GM12878 (cell line): Measurements from ENCODE around the gene ANXA4. TPM values are rescaled to one million over a fixed set of nuclear protein-coding genes. Genes with fewer than 3 reads are reported as not detected.

Experiments used
- ATAC-seq: fragments of 200-7000 bp; cut with Tn5 transposase; 3 replicates; pipeline ENCODE4 v1.9.1; 2020; ENCODE audit warnings: mild to moderate bottlenecking, moderate library complexity
- BruUV-seq: library from RNA; stranded (reverse); fragments of 400-500 nt; replicated peaks from 2 replicates; lab custom pipeline; 2021; lab: Mats Ljungman, UMichigan
- CTCF ChIA-PET: fragments of 300-600 bp; sonication (Branson Sonifier 250); formaldehyde crosslinking; extraction: SDS; loops from one replicate; lab custom pipeline; 2021; ENCODE audit warnings: inconsistent platforms; lab: Yijun Ruan, JAX
- POLR2A ChIA-PET: fragments of 350-600 bp; formaldehyde crosslinking; extraction: SDS; loops from one replicate; lab custom pipeline; 2021; ENCODE audit warnings: inconsistent platforms; lab: Charles Lee
- RAD21 ChIA-PET: fragments of 300-600 bp; sonication (Branson Sonifier 250); formaldehyde crosslinking; loops from one replicate; lab custom pipeline; 2023; ENCODE audit warnings: antibody characterized with exemption; ENCODE audit not compliant: unreplicated experiment; lab: Charles Lee
- SMC1A ChIA-PET: fragments of 300-600 bp; sonication (Branson Sonifier 250); formaldehyde crosslinking; loops from one replicate; lab custom pipeline; 2023; ENCODE audit not compliant: unreplicated experiment, uncharacterized antibody; lab: Charles Lee
- DNase-seq: peaks from one replicate; pipeline ENCODE4 v3.0.0-alpha.2; 2011; ENCODE audit warnings: low read depth, low spot score
- FAIRE-seq: peaks from 3 replicates; lab custom pipeline; 2011; peaks lifted over from hg19 to GRCh38; lab: Jason Lieb, UNC
- H2AFZ ChIP-seq: 2 replicates; pipeline ENCODE4 v1.6.0; 2011; ENCODE audit warnings: low read depth, low read length, control low read depth; ENCODE audit not compliant: control insufficient read depth
- H3K27ac ChIP-seq: 2 replicates; pipeline ENCODE4 v1.5.1; 2011; ENCODE audit warnings: control low read depth; ENCODE audit not compliant: control insufficient read depth, insufficient read depth
- H3K27me3 ChIP-seq, 2 experiments: replicated peaks in 1 of 2; 2 replicates each; pipeline versions ENCODE4 v1.6.0 to v1.6.1; 2011; ENCODE audit warnings: low read length in 1 of 2; ENCODE audit not compliant: control insufficient read depth in 2 of 2, insufficient read depth in 2 of 2
- H3K36me3 ChIP-seq, 2 experiments: 2 replicates each; pipeline ENCODE4 v1.5.1; 2011; ENCODE audit warnings: low read length in 1 of 2; ENCODE audit not compliant: control insufficient read depth in 2 of 2, insufficient read depth in 2 of 2
- H3K4me1 ChIP-seq: 2 replicates; pipeline ENCODE4 v1.6.1; 2011; ENCODE audit warnings: mild to moderate bottlenecking, low read length, moderate library complexity, mixed read lengths; ENCODE audit not compliant: control insufficient read depth, insufficient read depth
- H3K4me2 ChIP-seq: 2 replicates; pipeline ENCODE4 v1.6.0; 2011; ENCODE audit warnings: control low read depth; ENCODE audit not compliant: control insufficient read depth, insufficient read depth
- H3K4me3 ChIP-seq: fragments of 200-600 bp; sonication (generic); 2 replicates; pipeline ENCODE4 v1.5.1; 2016
- H3K79me2 ChIP-seq: 2 replicates; pipeline ENCODE4 v1.6.0; 2011; ENCODE audit warnings: low read length; ENCODE audit not compliant: control insufficient read depth, insufficient read depth
- H3K9ac ChIP-seq: 2 replicates; pipeline ENCODE4 v1.8.0; 2011; ENCODE audit warnings: low read length, control low read depth, mixed read lengths; ENCODE audit not compliant: control insufficient read depth, insufficient read depth
- H3K9me3 ChIP-seq: replicated peaks from 3 replicates; pipeline ENCODE4 v1.5.1; 2011; ENCODE audit warnings: mild to moderate bottlenecking, low read length; ENCODE audit not compliant: control insufficient read depth, insufficient read depth
- H4K20me1 ChIP-seq: 2 replicates; pipeline ENCODE4 v1.6.0; 2011; ENCODE audit not compliant: control insufficient read depth, insufficient read depth
- ATF7 ChIP-seq: fragments of 450-650 bp; IDR thresholded peaks from 2 replicates; pipeline ENCODE4 v1.6.1; 2016; ENCODE audit warnings: low read depth, mild to moderate bottlenecking
- EP300 ChIP-seq, 2 experiments: fragments of 150-350 bp in 1 of 2; IDR thresholded peaks; 2 replicates each; pipeline ENCODE4 v1.6.1; 2011 to 2012; ENCODE audit warnings: low read depth in 2 of 2, low read length in 2 of 2, borderline replicate concordance in 1 of 2, improper control_type of control experiment in 1 of 2, inconsistent platforms in 1 of 2; ENCODE audit not compliant: control insufficient read depth in 1 of 2
- IKZF2 ChIP-seq, 2 experiments: fragments of 450-650 bp; IDR thresholded peaks; 2 replicates each; pipeline ENCODE4 v1.6.1; 2017; ENCODE audit warnings: mild to moderate bottlenecking in 2 of 2, moderate library complexity in 2 of 2
- MTA2 ChIP-seq: fragments of 450-650 bp; IDR thresholded peaks from 2 replicates; pipeline ENCODE4 v1.6.1; 2016; ENCODE audit warnings: low read depth, mild to moderate bottlenecking, moderate library complexity
- MYB ChIP-seq: fragments of 150-350 bp; IDR thresholded peaks from 2 replicates; pipeline ENCODE4 v1.6.1; 2014; ENCODE audit warnings: mild to moderate bottlenecking, low read depth, low read length, borderline replicate concordance
- NFYB ChIP-seq: IDR thresholded peaks from 2 replicates; pipeline ENCODE4 v1.6.1; 2011; ENCODE audit warnings: low read depth, mild to moderate bottlenecking, low read length, improper control_type of control experiment, moderate library complexity; ENCODE audit not compliant: insufficient read depth
- POU2F2 ChIP-seq: IDR thresholded peaks from 3 replicates; pipeline ENCODE4 v1.6.1; 2011; ENCODE audit warnings: low read depth, mild to moderate bottlenecking, low read length, borderline replicate concordance
- SPI1 ChIP-seq: IDR thresholded peaks from 2 replicates; pipeline ENCODE4 v1.6.1; 2011; ENCODE audit warnings: low read depth, mild to moderate bottlenecking, low read length, moderate library complexity, borderline replicate concordance; ENCODE audit not compliant: insufficient read depth
- YY1 ChIP-seq: IDR thresholded peaks from 2 replicates; pipeline ENCODE4 v1.6.1; 2011; ENCODE audit warnings: low read depth, mild to moderate bottlenecking, low read length
- WGBS: methylation state at CpG from one replicate; pipeline ENCODE4 v1.1.6; 2016; ENCODE audit warnings: low lambda C conversion rate; ENCODE audit not compliant: insufficient replicate concordance, insufficient coverage; ENCODE audit errors: missing lambda C conversion rate; 5-methylcytosine and 5-hydroxymethylcytosine counted together
- in situ Hi-C: fragments of 300-500 bp; cut with MboI; formaldehyde crosslinking; loops from 9 replicates; pipeline ENCODE4 v1.14.3; 2018; ENCODE audit warnings: mixed read lengths
- intact Hi-C: fragments of 100-400 bp; cut with micrococcal nuclease; formaldehyde crosslinking; loops from one replicate; pipeline ENCODE4 v1.14.2; 2022; ENCODE audit not compliant: unreplicated experiment
- polyA plus RNA-seq, 11 experiments: library from polyadenylated mRNA; depleted of rRNA in 4 of 11; unstranded in 6 of 11; stranded (reverse) in 5 of 11; fragments of >200 nt; fragmentation: Nextera tagmentation in 4 of 11; fragmentation: Illumina TruSeq in 1 of 11; extraction: Ambion mirVana in 4 of 11; extraction: Trizol in 1 of 11; gene quantifications; 1 replicate in 1 of 11; 2 replicates in 10 of 11; pipeline versions ENCODE4 v1.2.1 to v1.2.3, GENCODE V29; 2011 to 2016; ENCODE audit warnings: inconsistent platforms in 2 of 11, missing spikeins in 2 of 11, low read depth in 1 of 11
- total RNA-seq, 4 experiments: library from RNA; depleted of rRNA in 3 of 4; stranded (reverse); fragments of >200 nt in 3 of 4; fragmentation: Illumina TruSeq in 1 of 4; extraction: Trizol in 1 of 4; gene quantifications; 2 replicates each; pipeline versions ENCODE4 v1.2.1 to v1.2.3, GENCODE V29; 2013 to 2021
- TF ChIP-seq, protein P1 (sequence below): fragments of 450-650 bp; IDR thresholded peaks from 2 replicates; pipeline ENCODE4 v1.6.1; 2017; ENCODE audit warnings: mild to moderate bottlenecking
- TF ChIP-seq, protein P2 (sequence below): fragments of 450-650 bp; IDR thresholded peaks from 2 replicates; pipeline ENCODE4 v1.6.1; 2017; ENCODE audit warnings: antibody characterized with exemption, mild to moderate bottlenecking, moderate library complexity

ANXA4 gene
- total and polyA plus RNA-seq, 10 of the 15 experiments (the other 5 are each of a cell fraction or from before 2014, with no cell fraction given) = 16.3 to 97.2 (median 71.0) TPM

DNA sequence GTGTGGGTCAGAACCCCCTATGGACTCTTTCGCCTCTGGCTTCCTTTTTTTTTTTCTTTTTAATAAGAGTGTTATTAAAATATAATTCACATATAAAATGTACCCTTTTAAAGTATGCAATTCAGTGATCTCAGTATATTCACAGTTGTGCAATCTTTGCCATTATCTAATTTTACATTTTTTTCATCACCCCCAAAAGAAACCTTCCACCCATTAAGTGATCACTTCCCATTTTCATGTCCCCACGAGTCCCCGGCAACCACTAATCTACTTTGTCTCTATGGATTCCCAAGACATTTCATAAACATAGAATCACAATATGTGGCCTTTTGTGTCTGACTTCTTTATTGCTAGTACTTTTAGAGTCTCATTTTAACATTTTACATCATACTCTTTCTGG lies 38.7 kb upstream of the ANXA4 start:
- no peaks in the 10 kb centered on the region for H3K79me2 ChIP-seq
- no TSS peak for BruUV-seq
- no peak overlapping the region for H2AFZ ChIP-seq
- RAD21 ChIA-PET = no interaction called here
- POLR2A ChIA-PET = no interaction called here
- H3K4me1 ChIP-seq = no peaks in the 10 kb centered on the region; the same call in 1 of the 2 replicates
- in situ Hi-C loops (loop anchor here (25.0 kb wide), 1 partner anchor 691 kb away; the partner anchor contains the start of gene ANTXR1), intact Hi-C loops (no loop called here)
- ATAC-seq = peak; percentile 55
- H4K20me1 ChIP-seq = no peaks in the 10 kb centered on the region
- no peak for DNase-seq
- H3K4me3 ChIP-seq = no peak overlapping the region
- H3K4me2 ChIP-seq = no peak overlapping the region; the same call in 1 of the 2 replicates
- no peak overlapping the region for H3K27ac ChIP-seq
- no peaks in the 10 kb centered on the region for H3K27me3 ChIP-seq
- no peaks in the 10 kb centered on the region for H3K9me3 ChIP-seq
- no peak overlapping the region for H3K9ac ChIP-seq
- CTCF ChIA-PET = interaction anchor here (2.1 kb wide), 1 partner anchor 10 kb away, joined by 7 read pairs; no protein-coding TSS in a partner anchor
- FAIRE-seq = no peak
- no peaks in the 10 kb centered on the region for H3K36me3 ChIP-seq
- WGBS = 15% methylated on average over 3 of the region's 3 CpGs
- TF ChIP-seq MYB (no peak), ATF7 (0 out of 2 replicates have a peak, but pooled peaks have one; percentile 48), IKZF2 (IDR thresholded peaks at IDR 0.05) (peak; percentile 36 to 43; a peak in 2 of 4 replicates), MTA2 (peak; percentile 38; the same call in 1 of the 2 replicates), SPI1 (peak; percentile 65; the same call in 1 of the 2 replicates), YY1 (no peak), NFYB (no peak), POU2F2 (no peak), EP300 (IDR thresholded peaks at IDR 0.05; ENCODE audit: borderline replicate concordance in 1 of 2, control insufficient read depth in 1 of 2, low read depth in 2 of 2, low read length in 2 of 2) (peak in 1 of 2 experiments; percentile 36; a peak in 1 of 4 replicates)
- TF ChIP-seq, protein P1, sequence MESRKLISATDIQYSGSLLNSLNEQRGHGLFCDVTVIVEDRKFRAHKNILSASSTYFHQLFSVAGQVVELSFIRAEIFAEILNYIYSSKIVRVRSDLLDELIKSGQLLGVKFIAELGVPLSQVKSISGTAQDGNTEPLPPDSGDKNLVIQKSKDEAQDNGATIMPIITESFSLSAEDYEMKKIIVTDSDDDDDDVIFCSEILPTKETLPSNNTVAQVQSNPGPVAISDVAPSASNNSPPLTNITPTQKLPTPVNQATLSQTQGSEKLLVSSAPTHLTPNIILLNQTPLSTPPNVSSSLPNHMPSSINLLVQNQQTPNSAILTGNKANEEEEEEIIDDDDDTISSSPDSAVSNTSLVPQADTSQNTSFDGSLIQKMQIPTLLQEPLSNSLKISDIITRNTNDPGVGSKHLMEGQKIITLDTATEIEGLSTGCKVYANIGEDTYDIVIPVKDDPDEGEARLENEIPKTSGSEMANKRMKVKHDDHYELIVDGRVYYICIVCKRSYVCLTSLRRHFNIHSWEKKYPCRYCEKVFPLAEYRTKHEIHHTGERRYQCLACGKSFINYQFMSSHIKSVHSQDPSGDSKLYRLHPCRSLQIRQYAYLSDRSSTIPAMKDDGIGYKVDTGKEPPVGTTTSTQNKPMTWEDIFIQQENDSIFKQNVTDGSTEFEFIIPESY = no peak
- TF ChIP-seq, protein P2, sequence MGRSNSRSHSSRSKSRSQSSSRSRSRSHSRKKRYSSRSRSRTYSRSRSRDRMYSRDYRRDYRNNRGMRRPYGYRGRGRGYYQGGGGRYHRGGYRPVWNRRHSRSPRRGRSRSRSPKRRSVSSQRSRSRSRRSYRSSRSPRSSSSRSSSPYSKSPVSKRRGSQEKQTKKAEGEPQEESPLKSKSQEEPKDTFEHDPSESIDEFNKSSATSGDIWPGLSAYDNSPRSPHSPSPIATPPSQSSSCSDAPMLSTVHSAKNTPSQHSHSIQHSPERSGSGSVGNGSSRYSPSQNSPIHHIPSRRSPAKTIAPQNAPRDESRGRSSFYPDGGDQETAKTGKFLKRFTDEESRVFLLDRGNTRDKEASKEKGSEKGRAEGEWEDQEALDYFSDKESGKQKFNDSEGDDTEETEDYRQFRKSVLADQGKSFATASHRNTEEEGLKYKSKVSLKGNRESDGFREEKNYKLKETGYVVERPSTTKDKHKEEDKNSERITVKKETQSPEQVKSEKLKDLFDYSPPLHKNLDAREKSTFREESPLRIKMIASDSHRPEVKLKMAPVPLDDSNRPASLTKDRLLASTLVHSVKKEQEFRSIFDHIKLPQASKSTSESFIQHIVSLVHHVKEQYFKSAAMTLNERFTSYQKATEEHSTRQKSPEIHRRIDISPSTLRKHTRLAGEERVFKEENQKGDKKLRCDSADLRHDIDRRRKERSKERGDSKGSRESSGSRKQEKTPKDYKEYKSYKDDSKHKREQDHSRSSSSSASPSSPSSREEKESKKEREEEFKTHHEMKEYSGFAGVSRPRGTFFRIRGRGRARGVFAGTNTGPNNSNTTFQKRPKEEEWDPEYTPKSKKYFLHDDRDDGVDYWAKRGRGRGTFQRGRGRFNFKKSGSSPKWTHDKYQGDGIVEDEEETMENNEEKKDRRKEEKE = no peak
- SMC1A ChIA-PET = interaction anchor here (1.6 to 2.2 kb wide), 2 partner anchors 137 to 139 kb away, joined by 3 to 5 read pairs; no protein-coding TSS in a partner anchor
